NCI-H2196 (cell line): ENCODE data around the gene ITGAV.

ENCODE experiments used
- DNase-seq: peaks from one replicate; lab custom pipeline; 2025; ENCODE audit not compliant: unreplicated experiment; lab: John Stamatoyannopoulos, UW

ITGAV gene

GRCh38 chr2:186573531-186573930 lies 16.3 kb upstream of the ITGAV start:
- no peak for DNase-seq

DNA sequence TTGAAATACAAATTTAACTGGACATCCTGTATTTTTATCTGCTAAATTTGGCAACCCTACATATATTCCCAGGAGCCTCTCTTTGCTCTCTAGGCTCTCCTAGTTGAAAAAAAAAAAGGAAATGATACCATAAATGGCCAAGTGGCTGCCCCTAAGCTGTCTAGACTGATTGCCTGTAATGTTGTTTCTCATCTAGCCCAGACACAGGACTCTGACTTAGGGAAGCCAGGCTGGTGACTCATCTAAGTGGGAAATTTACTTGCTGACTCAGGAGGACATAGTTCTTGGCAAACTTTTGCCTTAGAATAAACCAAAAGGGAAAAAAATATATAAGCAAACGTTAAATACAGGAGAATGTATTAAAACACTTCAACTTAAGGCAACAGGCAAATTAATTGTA lies 14.6 kb upstream of the ITGAV start:
- DNase-seq: peak; percentile 5

- no peak for DNase-seq
These were observed 14.0 kb upstream of the ITGAV start for GRCh38 chr2:186575856-186576255.

GRCh38 chr2:186576614-186577013 lies 13.2 kb upstream of the ITGAV start:
- no peak for DNase-seq

- no peak for DNase-seq
These were observed 7.2 kb upstream of the ITGAV start for GRCh38 chr2:186582698-186583097.

GRCh38 chr2:186584053-186584452 lies 5.8 kb upstream of the ITGAV start:
- DNase-seq: no peak

GRCh38 chr2:186588421-186588820 lies 1.4 kb upstream of the ITGAV start:
- DNase-seq: no peak

GRCh38 chr2:186588940-186589611 lies 780 bp upstream of the ITGAV start:
- DNase-seq: no peak

- DNase-seq: no peak
These were observed 498 bp downstream of the ITGAV start for GRCh38 chr2:186590350-186590758.

DNA sequence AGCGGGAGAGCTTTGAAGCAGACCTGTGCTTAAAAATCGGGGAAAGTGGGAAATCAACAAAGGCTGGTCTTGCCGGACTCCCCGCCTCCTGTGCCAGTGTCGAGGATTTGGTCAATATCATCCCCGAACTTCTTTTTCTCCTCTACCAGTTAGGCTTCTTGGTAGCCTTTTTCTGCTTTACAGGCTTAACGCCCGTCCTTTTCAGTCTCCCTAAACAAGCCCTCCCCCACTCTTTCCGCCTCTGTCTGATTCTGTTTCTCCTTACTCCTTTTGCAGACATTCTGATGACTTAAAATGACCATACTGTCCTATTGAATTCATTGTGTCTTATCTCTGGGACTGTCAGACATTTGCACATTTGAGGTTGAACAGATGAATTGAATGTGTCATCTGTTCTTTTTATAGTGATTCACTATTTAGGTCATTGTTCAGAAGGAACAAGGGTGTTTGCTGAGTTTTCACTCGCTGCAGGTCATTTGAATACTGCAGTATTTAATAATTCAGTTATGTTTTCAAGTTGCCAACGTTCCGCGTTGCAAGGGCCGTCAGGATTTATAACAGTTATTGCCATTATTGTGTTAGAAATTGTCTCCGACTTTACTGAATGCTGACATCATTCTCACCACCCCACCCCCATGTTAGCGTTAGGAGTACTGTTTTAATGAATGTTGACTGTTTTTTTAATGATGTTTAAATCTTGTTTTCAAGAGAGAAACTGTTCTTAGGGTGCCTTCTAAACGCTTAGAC lies 1.1 kb downstream of the ITGAV start:
- DNase-seq: peak; percentile 7

DNA sequence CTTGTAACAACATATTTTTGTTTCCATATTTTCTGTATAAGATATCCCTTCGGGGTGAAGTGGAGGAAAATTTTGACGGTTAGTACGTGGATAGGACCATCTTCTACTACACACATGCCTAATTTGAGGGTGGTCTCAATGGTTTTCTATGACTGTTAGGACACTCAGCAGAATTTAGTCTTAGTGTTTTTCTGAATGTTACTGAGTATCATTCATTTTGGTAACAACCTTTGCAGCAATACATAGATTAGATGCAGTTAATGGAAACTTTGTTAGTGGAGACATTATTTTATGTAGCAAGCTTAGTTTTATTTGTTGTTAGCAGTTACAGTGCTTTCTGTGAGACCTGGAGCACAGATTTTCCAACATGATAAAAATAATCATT lies 1.6 kb downstream of the ITGAV start:
- DNase-seq: no peak

GRCh38 chr2:186592137-186592875 lies 2.5 kb downstream of the ITGAV start:
- DNase-seq: no peak

DNA sequence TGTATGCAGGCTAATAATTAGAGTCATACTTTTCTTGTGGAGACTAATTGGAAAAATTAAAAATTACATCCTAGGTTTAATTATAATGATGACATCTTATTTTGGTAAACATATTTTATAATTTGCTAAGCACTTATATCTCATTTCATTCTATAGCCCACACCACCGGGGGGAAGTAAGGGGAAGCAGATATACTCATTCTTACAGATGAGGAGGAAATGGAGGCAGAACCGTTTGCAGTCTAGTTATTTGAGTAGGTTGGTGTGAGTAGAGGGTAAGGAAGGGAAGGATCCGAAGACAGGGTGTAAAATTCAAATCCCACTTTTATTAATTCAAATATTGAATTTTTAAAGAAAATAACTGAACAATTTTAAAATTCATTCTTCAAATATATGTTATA lies 3.7 kb downstream of the ITGAV start:
- DNase-seq: no peak

GRCh38 chr2:186594001-186594722 lies 4.3 kb downstream of the ITGAV start:
- DNase-seq: no peak

- DNase-seq: no peak
These were observed 5.4 kb downstream of the ITGAV start for GRCh38 chr2:186595219-186595618.

- DNase-seq: no peak
These were observed 9.4 kb downstream of the ITGAV start for GRCh38 chr2:186599186-186599778.

GRCh38 chr2:186603286-186603685 lies 13.4 kb downstream of the ITGAV start:
- DNase-seq: no peak

DNA sequence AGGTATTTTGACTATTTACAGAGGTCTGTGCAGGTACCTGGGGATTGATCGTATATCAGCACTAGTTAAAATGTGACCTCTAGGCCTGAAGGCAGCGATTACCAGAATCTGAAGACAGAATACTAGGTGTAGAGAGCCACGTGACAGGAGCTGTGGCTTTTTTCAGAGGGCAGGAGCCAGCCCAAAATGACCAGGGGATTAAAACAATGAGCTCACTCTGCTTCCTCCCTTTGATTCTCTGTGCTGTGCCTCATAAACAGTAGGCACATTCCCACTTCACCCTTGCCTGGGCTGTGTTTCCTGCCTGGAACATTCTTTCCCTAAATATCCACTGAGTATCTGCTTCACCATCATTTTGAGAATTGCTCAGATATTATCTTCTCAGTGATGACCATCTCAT lies 15.2 kb downstream of the ITGAV start:
- DNase-seq: no peak

GRCh38 chr2:186607660-186608324 lies 17.9 kb downstream of the ITGAV start:
- no peak for DNase-seq

- no peak for DNase-seq
These were observed 20.9 kb downstream of the ITGAV start for GRCh38 chr2:186610785-186611184.
